ENCODE results near the gene CARMIL3. TPM values are rescaled to one million over a fixed set of nuclear protein-coding genes. Genes with fewer than 3 reads are reported as not detected.
A peak's percentile ranks its signal among the peaks of the same experiment; 100 is the strongest.

Gene CARMIL3
- total RNA-seq, 2 donors from 2014 or later = 0.59 to 3.9 TPM

DNA sequence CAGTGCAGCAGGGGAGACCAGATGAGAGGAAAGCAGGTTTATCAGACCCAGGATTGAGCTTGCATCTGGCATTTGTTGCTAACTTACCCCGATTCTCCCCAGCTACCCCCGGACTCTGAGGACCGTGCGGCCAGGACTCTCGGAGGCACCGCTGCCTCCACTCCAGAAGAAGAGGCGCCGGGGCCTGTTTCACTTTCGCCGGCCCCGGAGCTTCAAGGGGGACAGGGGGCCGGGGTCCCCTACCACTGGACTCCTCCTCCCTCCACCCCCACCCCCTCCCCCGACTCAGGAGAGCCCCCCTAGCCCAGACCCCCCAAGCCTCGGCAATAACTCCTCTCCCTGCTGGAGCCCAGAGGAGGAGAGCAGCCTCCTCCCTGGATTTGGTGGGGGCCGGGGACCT lies 13.0 kb downstream of the CARMIL3 start:
- DNase-seq (ENCODE audit: low spot score) = no peak
- TF ChIP-seq, protein P1, sequence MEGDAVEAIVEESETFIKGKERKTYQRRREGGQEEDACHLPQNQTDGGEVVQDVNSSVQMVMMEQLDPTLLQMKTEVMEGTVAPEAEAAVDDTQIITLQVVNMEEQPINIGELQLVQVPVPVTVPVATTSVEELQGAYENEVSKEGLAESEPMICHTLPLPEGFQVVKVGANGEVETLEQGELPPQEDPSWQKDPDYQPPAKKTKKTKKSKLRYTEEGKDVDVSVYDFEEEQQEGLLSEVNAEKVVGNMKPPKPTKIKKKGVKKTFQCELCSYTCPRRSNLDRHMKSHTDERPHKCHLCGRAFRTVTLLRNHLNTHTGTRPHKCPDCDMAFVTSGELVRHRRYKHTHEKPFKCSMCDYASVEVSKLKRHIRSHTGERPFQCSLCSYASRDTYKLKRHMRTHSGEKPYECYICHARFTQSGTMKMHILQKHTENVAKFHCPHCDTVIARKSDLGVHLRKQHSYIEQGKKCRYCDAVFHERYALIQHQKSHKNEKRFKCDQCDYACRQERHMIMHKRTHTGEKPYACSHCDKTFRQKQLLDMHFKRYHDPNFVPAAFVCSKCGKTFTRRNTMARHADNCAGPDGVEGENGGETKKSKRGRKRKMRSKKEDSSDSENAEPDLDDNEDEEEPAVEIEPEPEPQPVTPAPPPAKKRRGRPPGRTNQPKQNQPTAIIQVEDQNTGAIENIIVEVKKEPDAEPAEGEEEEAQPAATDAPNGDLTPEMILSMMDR (IDR thresholded peaks at IDR 0.05) = no peak
- TF ChIP-seq POLR2AphosphoS5 (IDR thresholded peaks at IDR 0.05) (no peak), POLR2A (IDR thresholded peaks at IDR 0.05) (no peak)
- no peaks in the 10 kb centered on the region for H3K9me3 ChIP-seq
- intact Hi-C loops (cut with DNase I) = no loop called here
- H3K36me3 ChIP-seq = no peaks in the 10 kb centered on the region
- H3K27ac ChIP-seq = no peak overlapping the region
- no peaks in the 10 kb centered on the region for H3K27me3 ChIP-seq (replicated peaks; ENCODE audit: insufficient read depth)
- 93% methylated on average over 14 of the region's 15 CpGs for WGBS
- no peaks in the 10 kb centered on the region for H3K4me1 ChIP-seq (replicated peaks)
- no peak overlapping the region for H3K4me3 ChIP-seq

DNA sequence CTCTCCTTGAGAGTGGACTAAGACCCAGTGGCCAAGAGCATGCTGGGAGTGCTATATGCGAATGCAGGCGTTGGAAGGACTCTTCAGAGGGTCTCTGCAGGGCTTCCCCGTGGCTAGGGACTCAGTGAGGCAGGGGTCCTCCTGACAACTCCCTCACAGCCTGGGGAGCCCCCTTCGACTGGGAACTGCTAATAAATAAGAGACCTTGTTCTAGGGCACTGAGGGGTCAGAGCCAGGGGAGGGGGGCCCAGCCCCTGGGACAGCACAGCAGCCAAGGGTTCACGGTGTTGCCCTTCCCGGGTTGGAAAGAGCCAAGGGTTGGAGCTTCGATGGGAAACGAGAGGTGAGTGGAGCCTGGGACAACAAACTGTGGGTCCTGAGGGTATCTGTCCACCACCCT lies 13.6 kb downstream of the CARMIL3 start:
- Histone ChIP-seq H3K4me3 (no peak overlapping the region), H3K36me3 (no peaks in the 10 kb centered on the region), H3K9me3 (no peaks in the 10 kb centered on the region), H3K27ac (no peak overlapping the region), H3K4me1 (replicated peaks) (no peaks in the 10 kb centered on the region), H3K27me3 (replicated peaks; ENCODE audit: insufficient read depth) (no peaks in the 10 kb centered on the region)
- intact Hi-C loops (cut with DNase I) = no loop called here
- WGBS = 84% methylated on average over 8 of the region's 8 CpGs
- TF ChIP-seq POLR2AphosphoS5 (IDR thresholded peaks at IDR 0.05) (no peak), POLR2A (IDR thresholded peaks at IDR 0.05) (no peak)
- TF ChIP-seq, protein P1 (IDR thresholded peaks at IDR 0.05) = no peak
- no peak for DNase-seq (ENCODE audit: low spot score)

DNA sequence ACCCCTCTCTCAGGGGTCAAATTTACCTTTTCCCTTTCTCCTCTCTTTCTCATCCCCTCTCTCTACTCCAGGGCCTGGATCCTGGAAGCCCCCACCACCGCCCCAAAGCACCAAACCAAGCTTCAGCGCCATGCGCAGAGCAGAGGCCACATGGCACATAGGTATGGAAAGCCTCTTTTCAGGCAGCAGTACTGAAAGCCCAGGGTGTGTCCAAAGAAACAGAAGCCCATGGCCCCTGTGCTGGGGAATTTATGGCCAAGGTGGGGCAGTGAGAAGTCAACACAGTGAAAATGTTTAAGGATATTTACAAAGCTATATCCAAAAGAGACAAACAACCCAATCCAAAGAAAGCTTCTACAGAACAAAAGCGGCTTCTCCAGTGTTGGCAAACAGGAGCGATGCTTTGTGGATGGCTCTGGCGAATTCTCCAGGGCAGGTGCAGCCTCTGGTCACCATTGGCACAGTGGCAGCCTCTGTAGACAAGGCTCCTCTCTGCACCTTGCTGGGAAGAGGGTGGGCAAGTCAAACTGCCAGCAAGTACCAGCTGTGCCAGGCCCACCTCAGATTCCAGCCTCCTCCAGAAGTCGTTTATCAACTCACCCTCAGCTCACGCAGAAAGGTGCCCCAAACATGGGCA lies 14.8 kb downstream of the CARMIL3 start:
- no peak for DNase-seq (ENCODE audit: low spot score)
- intact Hi-C loops (cut with DNase I) = no loop called here
- 74% methylated on average over 8 of the region's 8 CpGs for WGBS
- Histone ChIP-seq H3K4me3 (no peak overlapping the region), H3K27me3 (replicated peaks; ENCODE audit: insufficient read depth) (no peaks in the 10 kb centered on the region), H3K27ac (no peak overlapping the region), H3K4me1 (replicated peaks) (no peaks in the 10 kb centered on the region), H3K36me3 (no peaks in the 10 kb centered on the region), H3K9me3 (no peaks in the 10 kb centered on the region)
- no peak for TF ChIP-seq POLR2A (IDR thresholded peaks at IDR 0.05)
- TF ChIP-seq, protein P1 (IDR thresholded peaks at IDR 0.05) = no peak
- TF ChIP-seq POLR2AphosphoS5 (IDR thresholded peaks at IDR 0.05) = peak; percentile 7

DNA sequence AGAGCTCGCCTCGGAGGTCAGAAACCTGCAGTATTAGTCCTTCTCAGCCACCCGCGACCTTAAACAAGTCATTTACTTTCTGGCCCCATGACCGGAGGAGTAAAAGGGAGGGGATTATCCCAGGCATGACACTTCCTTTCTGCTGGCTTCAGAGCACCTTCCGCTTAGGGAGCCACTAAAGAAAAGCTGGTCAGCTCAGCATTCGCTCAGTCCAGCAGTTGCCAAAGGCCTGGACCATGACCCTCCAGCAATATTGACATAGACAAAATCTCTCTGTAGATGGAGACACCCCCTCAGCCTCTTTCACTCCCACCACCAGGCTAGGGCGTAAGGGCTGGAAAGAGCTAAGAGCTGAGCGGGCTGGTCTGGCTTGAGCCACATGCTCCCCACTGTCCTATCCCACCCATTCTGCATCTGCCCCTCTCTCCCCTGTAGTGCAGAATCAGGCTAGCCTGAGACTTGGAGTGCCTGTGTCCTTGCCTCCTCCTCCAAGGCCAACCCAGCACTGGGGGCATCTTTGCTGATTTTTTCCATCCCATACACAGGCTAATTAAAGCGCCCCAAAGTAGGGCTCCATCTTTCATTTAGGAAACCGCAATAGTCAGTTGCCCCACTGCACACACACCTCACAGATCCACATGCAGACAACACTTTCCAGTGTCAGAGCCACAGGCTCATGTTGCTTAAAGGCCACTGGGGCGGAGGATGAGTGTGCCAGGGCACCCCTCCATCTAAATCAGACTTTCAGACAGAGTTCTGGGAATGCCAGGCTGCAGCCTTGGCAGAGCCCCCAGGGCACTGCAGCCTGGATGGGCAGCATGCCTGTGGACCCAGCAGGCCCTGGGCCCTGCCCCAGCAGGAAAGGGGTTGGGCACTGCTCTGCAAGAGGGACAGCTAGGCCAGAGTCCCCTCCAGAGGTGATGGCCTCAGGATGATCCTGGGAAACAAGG lies 15.6 kb downstream of the CARMIL3 start:
- Histone ChIP-seq H3K4me3 (no peak overlapping the region), H3K9me3 (no peaks in the 10 kb centered on the region), H3K27ac (no peak overlapping the region), H3K4me1 (replicated peaks) (no peaks in the 10 kb centered on the region), H3K27me3 (replicated peaks; ENCODE audit: insufficient read depth) (no peaks in the 10 kb centered on the region), H3K36me3 (no peaks in the 10 kb centered on the region)
- TF ChIP-seq, protein P1 (IDR thresholded peaks at IDR 0.05) = no peak
- TF ChIP-seq POLR2AphosphoS5 (IDR thresholded peaks at IDR 0.05) = no peak
- no peak for TF ChIP-seq POLR2A (IDR thresholded peaks at IDR 0.05)
- DNase-seq (ENCODE audit: low spot score) = no peak
- WGBS = 87% methylated on average over 12 of the region's 12 CpGs
- intact Hi-C loops (cut with DNase I) = no loop called here

Measured in prostate gland (tissue), 2 donors.